ENCODE measurements around the gene TSPEAR. TPM values are rescaled to one million over a fixed set of nuclear protein-coding genes. Genes with fewer than 3 reads are reported as not detected.

TSPEAR gene
- total RNA-seq, 4 donors from 2014 or later = not detected

GRCh38 chr21:44684483-44684882 is 26.9 kb downstream of the TSPEAR start:
- no peak for TF ChIP-seq CTCF (IDR thresholded peaks at IDR 0.05; ENCODE audit: low read depth)

DNA sequence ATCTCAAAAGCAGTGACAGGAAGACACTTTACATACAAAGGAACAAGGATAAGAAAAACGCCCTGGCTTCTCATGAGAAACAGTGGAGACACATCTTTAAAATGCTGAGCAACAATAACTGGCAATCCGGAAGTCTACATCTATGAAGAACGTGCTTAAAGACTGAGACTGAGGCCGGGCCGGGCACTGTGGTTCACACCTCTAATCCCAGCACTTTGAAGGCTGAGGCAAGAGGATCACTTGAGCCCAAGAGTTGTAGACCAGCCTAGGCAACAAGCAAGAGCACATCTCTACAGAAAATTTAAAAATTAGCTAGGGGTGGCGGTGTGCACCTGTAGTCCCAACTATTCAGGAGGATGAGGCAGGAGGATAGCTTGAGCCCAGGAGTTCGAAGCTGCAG is 27.3 kb downstream of the TSPEAR start:
- TF ChIP-seq CTCF (IDR thresholded peaks at IDR 0.05; ENCODE audit: low read depth) = no peak

GRCh38 chr21:44682580-44683151 is 28.7 kb downstream of the TSPEAR start:
- TF ChIP-seq CTCF (IDR thresholded peaks at IDR 0.05; ENCODE audit: low read depth) = no peak

GRCh38 chr21:44681861-44682579 is 29.4 kb downstream of the TSPEAR start, which contains the start of gene KRTAP12-1:
KRTAP12-1 (minus strand) TSS chr21:44682163; CDS start chr21:44682123, 40 bp downstream.
- no peak for TF ChIP-seq CTCF (IDR thresholded peaks at IDR 0.05; ENCODE audit: low read depth)

DNA sequence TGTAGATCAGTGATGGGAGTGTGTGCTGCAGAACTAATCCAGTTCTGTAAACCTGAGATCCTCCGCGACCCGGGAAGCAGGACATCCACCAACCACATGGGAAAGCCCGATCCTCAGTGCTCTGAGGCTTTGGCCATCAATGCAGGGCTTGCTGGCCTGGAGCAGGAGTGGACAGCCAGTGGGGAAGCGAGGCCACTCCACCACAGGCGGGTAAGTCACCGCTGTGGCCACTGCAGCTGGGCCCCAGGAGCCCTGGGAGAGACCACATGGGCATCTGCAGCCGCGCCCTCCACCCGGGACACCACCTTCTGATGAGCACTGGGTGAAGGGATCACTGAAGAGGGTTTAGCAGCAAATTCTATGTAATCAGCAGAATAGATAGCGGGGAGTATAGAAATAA is 30.2 kb downstream of the TSPEAR start:
- no peak for TF ChIP-seq CTCF (IDR thresholded peaks at IDR 0.05; ENCODE audit: low read depth)

DNA sequence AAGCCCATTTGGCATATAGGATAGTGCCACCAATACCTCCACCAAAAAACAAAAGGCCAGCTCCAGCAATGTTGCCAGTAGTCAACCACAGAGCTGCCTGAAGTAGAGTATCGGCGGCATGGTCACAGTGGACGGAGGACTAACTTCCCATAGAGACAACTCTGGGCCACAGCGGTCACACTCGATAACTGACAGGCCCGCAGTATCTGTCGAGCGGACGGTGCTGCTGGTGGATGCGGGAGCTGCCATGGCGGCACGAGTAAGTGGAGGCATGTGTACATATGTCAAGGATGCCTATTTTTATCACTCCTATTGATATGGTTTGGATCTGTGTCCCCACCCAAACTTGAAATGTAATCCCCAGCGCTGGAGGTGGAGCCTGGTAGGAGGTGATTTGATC is 33.5 kb downstream of the TSPEAR start:
- no peak for TF ChIP-seq CTCF (IDR thresholded peaks at IDR 0.05; ENCODE audit: low read depth)

GRCh38 chr21:44671911-44672310 is 39.5 kb downstream of the TSPEAR start:
- TF ChIP-seq CTCF (IDR thresholded peaks at IDR 0.05; ENCODE audit: low read depth) = no peak

Data from subcutaneous adipose tissue (tissue), 4 donors.